Measurements from ENCODE around the gene HPCAL1.
"Not testable (repeated sequence)": the region's sequence is repeated elsewhere in the genome, so short reads cannot be mapped to it uniquely, and the experiment has no call there.

HPCAL1 gene

DNA sequence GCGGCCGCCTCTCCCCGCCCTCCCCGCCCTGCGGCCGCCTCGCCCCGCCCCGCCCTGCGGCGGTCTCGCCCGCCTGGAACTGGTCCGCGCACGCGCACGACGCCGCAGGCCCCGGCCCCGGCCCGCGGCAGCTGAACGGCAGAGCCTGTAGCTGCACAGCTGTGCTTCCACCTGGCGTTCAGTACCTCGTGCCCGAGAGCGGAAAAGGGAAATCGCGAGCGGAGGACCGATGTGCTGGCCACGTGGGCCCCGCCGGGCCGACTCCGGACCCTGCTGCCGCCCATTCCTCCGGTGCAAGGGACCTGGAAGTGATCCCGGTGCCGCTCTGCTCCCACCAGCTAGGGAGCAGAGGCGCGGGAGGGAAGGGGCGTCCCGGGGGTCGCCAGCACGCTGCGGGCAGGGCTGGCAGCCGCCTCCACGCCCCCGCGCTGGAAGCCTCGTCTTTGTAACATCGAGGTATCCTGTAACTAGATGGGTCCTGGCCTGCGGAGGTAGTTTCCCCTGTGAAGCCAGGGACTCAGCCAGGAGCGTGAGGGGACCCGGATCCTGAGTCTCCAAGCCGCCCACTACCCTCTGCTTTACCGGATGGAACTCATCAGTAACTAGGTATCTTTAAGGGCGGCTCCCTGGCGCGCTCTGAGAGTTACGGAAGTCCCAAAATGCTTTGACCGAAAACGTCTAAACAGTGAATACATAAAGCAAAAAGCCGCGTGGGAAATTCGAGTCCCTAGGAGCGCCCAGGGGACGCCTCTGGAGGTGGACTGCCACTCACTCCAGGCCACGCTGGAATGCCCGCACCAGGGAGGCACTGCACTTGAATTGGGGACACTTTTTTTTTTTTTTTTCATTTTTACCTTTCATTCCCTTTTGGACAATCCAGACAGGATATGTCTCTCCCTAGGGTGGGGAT lies 146.1 kb downstream of the HPCAL1 start:
- Histone ChIP-seq H3K9me3 (ENCODE audit: control insufficient read depth, low read depth, low read length) (no peaks in the 10 kb centered on the region), H3K27ac (ENCODE audit: low read length) (peak overlapping the region; percentile 31)

DNA sequence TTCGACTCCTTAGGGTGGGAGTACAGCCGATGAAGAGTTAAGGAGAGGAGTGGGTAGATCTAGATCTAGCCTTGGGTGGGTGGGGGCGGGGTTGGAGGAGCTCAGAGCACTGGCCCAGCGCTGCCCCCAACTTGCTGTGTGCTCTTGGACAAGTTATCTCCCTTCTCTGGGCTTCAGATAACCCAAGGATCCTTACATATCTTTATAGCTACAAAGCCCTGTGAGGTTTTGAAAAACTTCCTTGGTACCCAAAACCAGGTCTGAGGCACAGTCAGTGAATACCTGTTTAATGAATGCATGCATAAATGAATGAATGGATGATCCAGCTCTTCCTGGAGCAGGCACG lies 146.8 kb downstream of the HPCAL1 start:
- no peaks in the 10 kb centered on the region for H3K9me3 ChIP-seq (ENCODE audit: control insufficient read depth, low read depth, low read length)
- peak overlapping the region; percentile 72 for H3K4me3 ChIP-seq (ENCODE audit: low read length)
- H3K36me3 ChIP-seq (ENCODE audit: control insufficient read depth, low read depth, low read length), result peaks cover 7% of the 10 kb centered on the region
- peak overlapping the region; percentile 77 for H3K9ac ChIP-seq (ENCODE audit: low read length)
- H3K27me3 ChIP-seq (ENCODE audit: control insufficient read depth, insufficient read depth, low read length), result peaks cover 20% of the 10 kb centered on the region
- H3K27ac ChIP-seq (ENCODE audit: low read length), result no peak overlapping the region
- peaks cover 12% of the 10 kb centered on the region for H3K4me1 ChIP-seq (ENCODE audit: control insufficient read depth, low read depth, low read length)

More for the DNA sequence above, 146.1 kb downstream of the HPCAL1 start:
- Histone ChIP-seq H3K27me3 (ENCODE audit: control insufficient read depth, insufficient read depth, low read length) (peaks cover 20% of the 10 kb centered on the region), H3K36me3 (ENCODE audit: control insufficient read depth, low read depth, low read length) (peaks cover 13% of the 10 kb centered on the region), H3K4me3 (ENCODE audit: low read length) (peak overlapping the region; percentile 72), H3K9ac (ENCODE audit: low read length) (peak overlapping the region; percentile 77), H3K4me1 (ENCODE audit: control insufficient read depth, low read depth, low read length) (peaks cover 12% of the 10 kb centered on the region)

DNA sequence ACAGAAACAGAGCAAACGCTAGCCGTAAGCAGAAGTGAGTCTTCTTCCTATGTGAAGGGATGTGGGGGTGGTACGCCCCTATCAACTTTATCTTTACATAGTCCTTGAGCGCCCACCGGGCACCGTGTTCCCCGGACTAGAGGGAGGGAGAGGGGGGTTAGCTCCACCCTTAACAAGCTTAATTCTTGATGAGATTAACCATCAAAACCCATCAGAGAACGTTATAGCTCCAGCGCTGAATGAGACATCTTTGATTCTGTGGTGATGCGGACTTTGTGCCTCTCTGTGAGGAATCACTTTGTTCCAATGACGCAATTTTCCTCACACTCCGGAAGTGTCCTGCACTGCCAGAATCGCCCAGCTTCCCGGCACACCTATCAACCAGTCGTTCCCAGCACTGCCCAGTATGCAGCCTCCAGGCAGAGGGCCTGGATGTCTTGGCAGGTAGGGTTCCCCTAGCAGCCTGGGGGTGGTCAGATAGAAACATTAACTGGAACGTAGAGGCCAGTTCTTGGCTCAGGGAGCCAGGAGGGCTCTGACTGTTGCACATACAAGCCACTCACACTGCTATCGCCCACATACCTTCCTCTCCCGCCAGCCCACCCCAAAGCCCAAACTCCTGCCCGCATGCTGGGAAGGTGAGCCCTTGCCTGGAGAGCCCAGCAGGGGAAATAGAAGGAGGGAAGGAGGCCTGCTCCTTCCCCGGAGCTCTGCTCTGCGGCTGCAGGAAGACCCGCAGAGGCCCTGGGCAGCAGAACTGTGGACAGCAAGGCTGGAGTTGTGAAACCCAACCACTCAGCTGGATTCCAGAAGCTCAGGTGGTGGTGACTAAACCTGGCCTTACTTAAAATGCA lies 147.4 kb downstream of the HPCAL1 start:
- Histone ChIP-seq H3K36me3 (ENCODE audit: control insufficient read depth, low read depth, low read length) (peaks cover 1% of the 10 kb centered on the region), H3K4me1 (ENCODE audit: control insufficient read depth, low read depth, low read length) (peaks cover 12% of the 10 kb centered on the region), H3K4me3 (ENCODE audit: low read length) (peak overlapping the region; percentile 72), H3K9me3 (ENCODE audit: control insufficient read depth, low read depth, low read length) (no peaks in the 10 kb centered on the region), H3K27ac (ENCODE audit: low read length) (no peak overlapping the region), H3K27me3 (ENCODE audit: control insufficient read depth, insufficient read depth, low read length) (peaks cover 20% of the 10 kb centered on the region), H3K9ac (ENCODE audit: low read length) (no peak overlapping the region)

DNA sequence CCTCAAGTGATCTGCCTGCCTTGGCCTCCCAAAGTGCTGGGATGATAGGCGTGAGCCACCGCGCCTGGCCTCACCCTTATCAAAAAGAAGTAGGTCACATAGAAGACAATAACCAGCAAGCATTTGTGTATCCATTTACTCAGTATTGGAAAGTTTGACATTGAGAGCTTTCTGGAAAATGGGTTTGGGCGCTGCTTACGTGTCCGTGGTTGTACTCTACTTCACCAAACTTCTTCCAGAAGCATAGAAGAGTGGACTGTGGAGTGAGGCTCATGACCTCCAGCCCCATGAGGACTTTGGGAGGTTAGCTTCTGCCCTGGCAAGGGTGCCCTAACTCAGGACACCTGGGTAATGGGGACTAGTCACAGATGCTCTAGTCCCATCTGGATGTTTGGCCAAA lies 149.1 kb downstream of the HPCAL1 start:
- peaks cover 19% of the 10 kb centered on the region for H3K27me3 ChIP-seq (ENCODE audit: control insufficient read depth, insufficient read depth, low read length)
- H3K4me3 ChIP-seq (ENCODE audit: low read length), result no peak overlapping the region
- H3K9me3 ChIP-seq (ENCODE audit: control insufficient read depth, low read depth, low read length), result no peaks in the 10 kb centered on the region
- H3K4me1 ChIP-seq (ENCODE audit: control insufficient read depth, low read depth, low read length), result peaks cover 12% of the 10 kb centered on the region
- no peak overlapping the region for H3K9ac ChIP-seq (ENCODE audit: low read length)
- no peaks in the 10 kb centered on the region for H3K36me3 ChIP-seq (ENCODE audit: control insufficient read depth, low read depth, low read length)
- H3K27ac ChIP-seq (ENCODE audit: low read length), result no peak overlapping the region

DNA sequence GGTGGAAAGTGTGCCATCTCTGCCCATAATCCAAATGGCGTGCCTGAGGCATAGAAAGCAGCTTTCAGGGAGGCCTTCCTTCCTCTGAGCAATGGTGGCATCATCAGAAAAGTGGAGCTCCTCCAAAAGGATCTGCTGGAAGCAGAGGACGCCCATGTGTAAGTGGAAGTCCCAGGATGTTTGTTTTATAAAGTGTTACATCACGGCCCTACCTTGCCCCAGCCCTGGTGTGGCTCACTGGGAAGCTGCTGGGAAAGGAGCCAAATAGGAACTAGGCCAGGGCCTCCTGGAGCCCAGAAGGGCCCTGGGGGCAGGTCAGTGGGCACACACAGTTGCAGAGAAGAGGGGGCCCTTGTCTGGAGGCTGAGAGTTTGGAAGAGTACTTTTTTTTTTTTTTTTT lies 149.6 kb downstream of the HPCAL1 start:
- Histone ChIP-seq H3K36me3 (ENCODE audit: control insufficient read depth, low read depth, low read length) (no peaks in the 10 kb centered on the region), H3K27me3 (ENCODE audit: control insufficient read depth, insufficient read depth, low read length) (peaks cover 14% of the 10 kb centered on the region), H3K9me3 (ENCODE audit: control insufficient read depth, low read depth, low read length) (no peaks in the 10 kb centered on the region), H3K4me1 (ENCODE audit: control insufficient read depth, low read depth, low read length) (peaks cover 9% of the 10 kb centered on the region), H3K4me3 (ENCODE audit: low read length) (no peak overlapping the region), H3K27ac (ENCODE audit: low read length) (no peak overlapping the region), H3K9ac (ENCODE audit: low read length) (no peak overlapping the region)

DNA sequence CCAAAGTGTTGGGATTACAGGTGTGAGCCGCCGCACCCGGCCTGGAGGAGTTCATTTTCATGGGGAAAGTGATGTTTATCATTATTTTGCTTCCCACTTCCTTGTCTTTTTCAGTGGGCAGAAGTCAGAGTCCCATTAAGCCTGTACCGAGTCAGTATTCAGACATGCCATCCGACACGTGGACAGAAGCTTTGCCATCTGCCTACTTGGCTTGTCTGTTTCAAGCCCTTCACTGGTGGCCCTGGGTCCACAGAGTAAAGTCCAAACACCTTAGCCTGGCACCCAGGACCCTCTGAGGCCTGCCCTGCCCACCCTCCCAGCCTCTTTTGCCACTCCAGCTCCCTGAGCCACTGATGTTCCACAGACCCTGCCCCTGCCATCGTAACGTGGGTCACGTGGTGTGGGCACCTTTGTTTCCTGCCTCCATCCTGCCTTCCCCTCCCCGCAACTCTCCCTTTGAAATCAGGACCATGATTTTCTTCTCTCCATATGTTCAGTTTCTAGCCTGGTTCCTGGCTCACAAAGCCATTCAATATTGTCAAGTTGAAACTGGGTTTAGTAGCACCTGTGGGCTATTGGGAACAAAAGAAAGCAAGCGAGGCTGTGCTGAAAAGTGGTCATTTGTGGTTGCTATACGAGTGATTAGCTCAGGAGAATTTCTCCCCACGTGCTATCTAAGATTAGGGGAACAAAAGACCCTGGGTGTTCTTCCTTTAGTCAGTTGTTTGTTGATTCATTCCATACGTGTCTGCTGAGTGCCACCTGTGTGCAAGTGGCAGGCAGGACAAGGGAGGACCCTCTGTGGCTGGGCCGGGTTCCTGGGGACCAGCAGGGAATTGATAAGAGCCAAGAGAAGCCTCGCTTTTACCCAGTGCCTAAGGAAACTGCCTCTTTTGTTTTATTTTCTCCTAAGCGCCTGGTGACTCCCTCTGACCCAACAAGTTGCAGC lies 150.5 kb downstream of the HPCAL1 start:
- H3K27ac ChIP-seq (ENCODE audit: low read length), result no peak overlapping the region
- H3K4me1 ChIP-seq (ENCODE audit: control insufficient read depth, low read depth, low read length), result peaks cover 8% of the 10 kb centered on the region
- no peak overlapping the region for H3K4me3 ChIP-seq (ENCODE audit: low read length)
- peaks cover 11% of the 10 kb centered on the region for H3K27me3 ChIP-seq (ENCODE audit: control insufficient read depth, insufficient read depth, low read length)
- no peaks in the 10 kb centered on the region for H3K9me3 ChIP-seq (ENCODE audit: control insufficient read depth, low read depth, low read length)
- H3K9ac ChIP-seq (ENCODE audit: low read length), result no peak overlapping the region
- H3K36me3 ChIP-seq (ENCODE audit: control insufficient read depth, low read depth, low read length), result no peaks in the 10 kb centered on the region

DNA sequence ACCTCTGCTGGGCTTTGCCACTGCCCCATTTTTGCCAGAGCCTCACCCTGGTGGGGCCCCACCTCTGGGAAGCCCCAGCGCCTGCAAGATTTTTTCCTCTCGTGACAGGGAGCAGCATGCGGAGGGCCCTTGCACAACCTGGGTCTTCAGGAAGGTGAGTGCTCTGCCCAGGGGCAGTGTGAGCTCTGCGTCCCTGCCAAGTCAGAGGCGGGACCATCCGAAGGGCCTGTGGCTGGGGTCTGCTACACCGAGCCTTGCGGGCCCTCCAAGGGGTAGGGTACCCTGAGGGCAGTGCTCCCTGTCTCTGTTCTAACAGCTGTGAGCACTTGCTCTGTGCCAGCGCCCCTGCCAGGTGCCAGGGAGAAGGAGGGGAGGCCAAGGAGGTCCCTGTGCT lies 151.2 kb downstream of the HPCAL1 start:
- Histone ChIP-seq H3K27ac (ENCODE audit: low read length) (no peak overlapping the region), H3K36me3 (ENCODE audit: control insufficient read depth, low read depth, low read length) (no peaks in the 10 kb centered on the region), H3K27me3 (ENCODE audit: control insufficient read depth, insufficient read depth, low read length) (peaks cover 10% of the 10 kb centered on the region), H3K9me3 (ENCODE audit: control insufficient read depth, low read depth, low read length) (no peaks in the 10 kb centered on the region), H3K4me3 (ENCODE audit: low read length) (no peak overlapping the region), H3K4me1 (ENCODE audit: control insufficient read depth, low read depth, low read length) (peaks cover 8% of the 10 kb centered on the region), H3K9ac (ENCODE audit: low read length) (no peak overlapping the region)

DNA sequence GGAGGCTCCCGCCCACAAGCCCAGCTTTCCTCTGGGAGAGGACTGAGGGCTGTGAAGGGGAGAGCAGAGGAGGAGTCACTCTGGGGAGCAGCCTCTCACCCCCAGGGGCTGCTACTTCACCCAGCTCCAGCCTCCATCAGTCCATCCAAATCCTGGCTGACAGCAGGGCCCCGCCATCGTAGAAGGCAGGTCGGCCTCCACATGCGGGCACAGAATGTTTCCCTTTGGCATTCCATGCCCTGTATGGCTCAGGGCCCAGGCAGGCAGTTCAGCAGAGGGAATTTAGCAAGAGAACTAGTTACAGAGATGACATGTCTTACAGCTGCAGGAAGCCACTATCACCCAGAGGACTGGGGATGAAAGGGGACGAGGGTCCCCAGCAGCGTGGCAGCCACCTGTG lies 151.8 kb downstream of the HPCAL1 start:
- Histone ChIP-seq H3K27me3 (ENCODE audit: control insufficient read depth, insufficient read depth, low read length) (peaks cover 4% of the 10 kb centered on the region), H3K27ac (ENCODE audit: low read length) (no peak overlapping the region), H3K4me3 (ENCODE audit: low read length) (no peak overlapping the region), H3K4me1 (ENCODE audit: control insufficient read depth, low read depth, low read length) (peaks cover 7% of the 10 kb centered on the region), H3K9me3 (ENCODE audit: control insufficient read depth, low read depth, low read length) (no peaks in the 10 kb centered on the region), H3K36me3 (ENCODE audit: control insufficient read depth, low read depth, low read length) (no peaks in the 10 kb centered on the region), H3K9ac (ENCODE audit: low read length) (no peak overlapping the region)

DNA sequence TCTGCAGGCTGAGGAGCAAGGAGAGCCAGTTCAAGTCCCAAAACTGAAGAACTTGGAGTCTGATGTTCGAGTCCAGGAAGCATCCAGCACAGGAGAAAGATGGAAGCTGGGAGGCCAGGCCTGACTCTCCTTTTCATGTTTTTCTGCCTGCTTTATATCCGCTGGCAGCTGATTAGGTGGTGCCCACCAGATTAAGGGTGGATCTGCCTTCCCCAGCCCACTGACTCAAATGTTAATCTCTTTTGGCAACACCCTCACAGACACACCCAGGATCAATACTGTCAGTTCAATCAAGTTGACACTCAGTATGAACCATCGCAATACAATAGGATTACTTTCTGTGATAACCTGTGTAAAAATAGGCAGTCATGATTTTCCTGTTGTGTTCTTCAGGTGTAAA lies 154.5 kb downstream of the HPCAL1 start:
- not testable (repeated sequence) for H3K4me3 ChIP-seq (ENCODE audit: low read length); H3K36me3 ChIP-seq (ENCODE audit: control insufficient read depth, low read depth, low read length); H3K27me3 ChIP-seq (ENCODE audit: control insufficient read depth, insufficient read depth, low read length); H3K4me1 ChIP-seq (ENCODE audit: control insufficient read depth, low read depth, low read length); H3K27ac ChIP-seq (ENCODE audit: low read length); H3K9ac ChIP-seq (ENCODE audit: low read length); H3K9me3 ChIP-seq (ENCODE audit: control insufficient read depth, low read depth, low read length)

DNA sequence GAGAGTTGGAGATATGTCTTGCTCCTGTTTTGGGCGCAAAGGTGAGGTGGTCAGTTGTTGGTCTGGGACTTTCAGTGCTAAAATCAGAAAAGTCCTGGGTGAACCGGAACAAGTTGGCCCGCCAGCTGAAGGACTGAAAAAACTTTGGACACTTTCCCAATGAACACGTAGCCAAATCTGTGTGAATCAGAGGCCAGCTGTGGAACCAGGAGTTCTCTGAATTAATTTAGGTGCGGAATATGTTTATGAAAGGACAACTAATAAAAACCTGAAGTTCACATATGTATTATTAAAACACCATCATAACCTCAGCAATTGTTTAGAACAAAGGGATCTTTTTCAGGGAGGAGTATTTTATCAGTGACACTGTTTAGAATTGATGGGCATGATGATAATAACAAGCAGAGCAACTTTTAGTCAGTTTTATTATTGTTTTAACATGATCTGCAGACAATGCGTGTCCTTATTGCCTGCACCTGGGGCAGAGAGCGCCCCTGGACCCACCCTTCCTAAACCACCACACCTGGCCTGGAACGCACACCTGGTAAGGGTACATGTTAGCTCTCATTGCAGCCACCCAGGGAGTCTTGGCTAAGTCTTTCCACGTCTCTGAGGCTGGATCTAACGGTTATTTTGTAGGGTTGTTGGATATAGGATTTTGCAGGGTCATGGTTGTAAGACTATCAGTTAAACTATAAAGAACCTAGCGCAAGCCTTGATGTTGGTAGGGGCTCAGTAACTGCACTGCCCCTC lies 155.3 kb downstream of the HPCAL1 start:
- Histone ChIP-seq H3K9me3 (ENCODE audit: control insufficient read depth, low read depth, low read length) (no peaks in the 10 kb centered on the region), H3K36me3 (ENCODE audit: control insufficient read depth, low read depth, low read length) (no peaks in the 10 kb centered on the region), H3K9ac (ENCODE audit: low read length) (no peak overlapping the region), H3K4me3 (ENCODE audit: low read length) (no peak overlapping the region), H3K27me3 (ENCODE audit: control insufficient read depth, insufficient read depth, low read length) (no peaks in the 10 kb centered on the region), H3K4me1 (ENCODE audit: control insufficient read depth, low read depth, low read length) (no peaks in the 10 kb centered on the region), H3K27ac (ENCODE audit: low read length) (no peak overlapping the region)
